Activated CD8-positive, alpha-beta T cell treated with anti-CD3 and anti-CD28 coated beads for 36 hours (primary cell): Measurements from ENCODE around the gene ANKRD24. TPM values are rescaled to one million over a fixed set of nuclear protein-coding genes. Genes with fewer than 3 reads are reported as not detected.

ENCODE experiments used
- ATAC-seq: fragments of 200-7000 bp; cut with Tn5 transposase; one replicate; pipeline ENCODE4 v1.10.0; 2021; ENCODE audit warnings: mild to moderate bottlenecking, moderate library complexity
- CTCF ChIA-PET: fragments of 350-600 bp; sonication (Branson Sonifier 250); formaldehyde crosslinking; loops from one replicate; lab custom pipeline; 2021; ENCODE audit warnings: antibody characterized with exemption; lab: Charles Lee
- POLR2A ChIA-PET: fragments of 350-600 bp; sonication (Branson Sonifier 250); formaldehyde crosslinking; loops from one replicate; lab custom pipeline; 2021; ENCODE audit warnings: antibody characterized with exemption; lab: Charles Lee
- DNase-seq: peaks from one replicate; pipeline ENCODE4 v3.0.0-alpha.2; 2020
- H3K27ac Mint-ChIP-seq: one replicate; pipeline ENCODE4 v1.8.0; 2021; ENCODE audit warnings: mild to moderate bottlenecking, mixed read lengths
- H3K27me3 Mint-ChIP-seq: one replicate; pipeline ENCODE4 v1.8.0; 2021; ENCODE audit warnings: mixed read lengths
- H3K36me3 Mint-ChIP-seq: one replicate; pipeline ENCODE4 v1.8.0; 2021; ENCODE audit warnings: low read depth, mixed read lengths
- H3K4me1 Mint-ChIP-seq: one replicate; pipeline ENCODE4 v1.8.0; 2021; ENCODE audit warnings: low read depth, mixed read lengths
- H3K4me3 Mint-ChIP-seq: one replicate; pipeline ENCODE4 v1.8.0; 2021; ENCODE audit warnings: mild to moderate bottlenecking, moderate library complexity, mixed read lengths
- H3K9me3 Mint-ChIP-seq: one replicate; pipeline ENCODE4 v1.8.0; 2021; ENCODE audit warnings: mixed read lengths
- intact Hi-C: fragments of 100-400 bp; cut with micrococcal nuclease; formaldehyde crosslinking; loops from one replicate; pipeline ENCODE4 v1.10.0; 2022
- total RNA-seq, 2 experiments: library from RNA; stranded (reverse); gene quantifications; one replicate each; pipeline ENCODE4 v1.2.3, GENCODE V29; 2021
- TF ChIP-seq, protein P1 (sequence below): fragments of 200-600 bp; IDR thresholded peaks from one replicate; pipeline ENCODE4 v1.8.0; 2022; ENCODE audit warnings: antibody characterized with exemption, mild to moderate bottlenecking

The ANKRD24 gene
- total RNA-seq, 2 experiments from 2014 or later, result 1.6 to 1.8 TPM

DNA sequence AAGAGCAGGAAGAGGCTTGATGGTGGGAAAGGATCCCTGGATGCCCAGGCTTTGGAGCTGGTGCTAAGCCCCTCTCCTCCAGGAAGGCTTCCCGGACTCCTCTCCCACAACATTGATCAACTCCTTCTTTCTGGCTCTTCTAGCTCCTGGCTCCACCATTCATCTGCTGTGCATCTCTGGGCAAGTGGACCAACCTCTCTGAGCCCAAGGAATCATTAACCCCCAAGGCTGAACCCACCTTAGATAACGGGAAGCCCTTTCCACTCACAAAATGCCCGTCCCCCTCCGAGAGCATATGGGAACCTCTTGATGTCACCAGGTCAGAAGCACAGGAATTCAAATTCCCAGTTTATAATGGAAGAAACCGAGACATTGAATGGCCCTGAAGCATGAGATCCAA, 5.3 kb upstream of the ANKRD24 start:
- Mint-ChIP-seq H3K36me3 (peaks cover 9% of the 10 kb centered on the region), H3K4me1 (peaks cover 20% of the 10 kb centered on the region), H3K9me3 (no peaks in the 10 kb centered on the region), H3K4me3 (no peak overlapping the region), H3K27me3 (peaks cover 6% of the 10 kb centered on the region), H3K27ac (no peak overlapping the region)
- ChIA-PET POLR2A (interaction anchor here (1.0 kb wide), 1 partner anchor 192 kb away, joined by 3 read pairs; the partner anchor contains the start of gene EEF2), CTCF (interaction anchor here (0.7 to 1.5 kb wide), 2 partner anchors 9 to 37 kb away, joined by 3 to 4 read pairs; no protein-coding TSS in a partner anchor)
- TF ChIP-seq, protein P1, sequence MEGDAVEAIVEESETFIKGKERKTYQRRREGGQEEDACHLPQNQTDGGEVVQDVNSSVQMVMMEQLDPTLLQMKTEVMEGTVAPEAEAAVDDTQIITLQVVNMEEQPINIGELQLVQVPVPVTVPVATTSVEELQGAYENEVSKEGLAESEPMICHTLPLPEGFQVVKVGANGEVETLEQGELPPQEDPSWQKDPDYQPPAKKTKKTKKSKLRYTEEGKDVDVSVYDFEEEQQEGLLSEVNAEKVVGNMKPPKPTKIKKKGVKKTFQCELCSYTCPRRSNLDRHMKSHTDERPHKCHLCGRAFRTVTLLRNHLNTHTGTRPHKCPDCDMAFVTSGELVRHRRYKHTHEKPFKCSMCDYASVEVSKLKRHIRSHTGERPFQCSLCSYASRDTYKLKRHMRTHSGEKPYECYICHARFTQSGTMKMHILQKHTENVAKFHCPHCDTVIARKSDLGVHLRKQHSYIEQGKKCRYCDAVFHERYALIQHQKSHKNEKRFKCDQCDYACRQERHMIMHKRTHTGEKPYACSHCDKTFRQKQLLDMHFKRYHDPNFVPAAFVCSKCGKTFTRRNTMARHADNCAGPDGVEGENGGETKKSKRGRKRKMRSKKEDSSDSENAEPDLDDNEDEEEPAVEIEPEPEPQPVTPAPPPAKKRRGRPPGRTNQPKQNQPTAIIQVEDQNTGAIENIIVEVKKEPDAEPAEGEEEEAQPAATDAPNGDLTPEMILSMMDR, result no peak
- DNase-seq (no peak), ATAC-seq (no peak)
- intact Hi-C loops, result no loop called here

DNA sequence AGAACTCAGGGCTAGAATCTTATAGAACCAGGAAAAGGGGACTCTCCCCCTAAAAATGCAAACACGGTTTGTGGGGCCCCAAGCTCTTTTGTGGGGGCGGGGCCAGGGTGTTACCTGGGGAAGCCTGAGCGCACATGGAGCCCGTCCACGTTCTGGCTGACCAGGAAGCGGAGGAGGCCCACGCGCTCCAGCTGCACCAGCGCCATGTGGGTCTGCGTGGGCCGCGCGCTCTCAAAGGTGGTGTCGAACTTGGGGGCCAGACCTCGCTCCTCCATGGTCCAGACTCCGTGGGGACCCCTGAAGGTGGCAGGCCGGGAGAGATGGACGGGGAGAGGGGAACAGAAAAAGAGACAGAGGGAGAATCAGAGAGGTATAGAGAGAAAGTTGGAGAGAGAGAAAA, 3.5 kb upstream of the ANKRD24 start:
- H3K27me3 Mint-ChIP-seq, result no peaks in the 10 kb centered on the region
- peaks cover 9% of the 10 kb centered on the region for H3K36me3 Mint-ChIP-seq
- no peak overlapping the region for H3K27ac Mint-ChIP-seq
- ATAC-seq (no peak), DNase-seq (no peak)
- no peak overlapping the region for H3K4me3 Mint-ChIP-seq
- no peaks in the 10 kb centered on the region for H3K9me3 Mint-ChIP-seq
- intact Hi-C loops, result no loop called here
- ChIA-PET CTCF (no interaction called here), POLR2A (no interaction called here)
- peaks cover 22% of the 10 kb centered on the region for H3K4me1 Mint-ChIP-seq
- TF ChIP-seq, protein P1, result no peak

DNA sequence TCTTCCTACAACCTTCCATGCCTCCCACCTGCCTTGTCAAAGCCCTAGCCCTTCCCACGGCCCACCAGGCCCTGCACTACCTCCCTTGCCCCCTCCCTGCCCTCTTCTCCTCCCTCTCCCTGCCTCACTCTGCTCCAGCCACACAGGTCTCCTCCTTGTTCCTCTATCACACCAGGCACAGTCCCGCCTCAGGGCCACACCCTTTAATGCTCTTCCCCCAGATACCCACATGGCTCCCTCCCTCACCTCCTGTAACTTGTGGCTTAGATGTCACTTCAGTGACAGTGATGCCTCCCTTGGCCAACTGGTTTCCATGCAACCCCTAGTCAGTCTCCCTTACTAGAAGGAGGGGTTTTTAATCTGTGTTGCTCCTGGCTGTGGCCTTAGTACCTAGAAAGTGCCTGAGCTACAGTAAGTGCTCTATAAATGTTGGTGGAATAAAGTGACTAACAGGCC, 1.4 kb upstream of the ANKRD24 start:
- H3K9me3 Mint-ChIP-seq, result no peaks in the 10 kb centered on the region
- H3K27me3 Mint-ChIP-seq, result no peaks in the 10 kb centered on the region
- peak overlapping the region; percentile 98 for H3K4me3 Mint-ChIP-seq
- H3K27ac Mint-ChIP-seq, result peak overlapping the region; percentile 30
- TF ChIP-seq, protein P1, result no peak
- ATAC-seq (no peak), DNase-seq (peak; percentile 22)
- ChIA-PET POLR2A (no interaction called here), CTCF (interaction anchor here (1.2 to 1.8 kb wide), 2 partner anchors 13 to 42 kb away, joined by 3 to 5 read pairs; no protein-coding TSS in a partner anchor)
- intact Hi-C loops, result no loop called here
- peaks cover 9% of the 10 kb centered on the region for H3K36me3 Mint-ChIP-seq
- peaks cover 22% of the 10 kb centered on the region for H3K4me1 Mint-ChIP-seq

DNA sequence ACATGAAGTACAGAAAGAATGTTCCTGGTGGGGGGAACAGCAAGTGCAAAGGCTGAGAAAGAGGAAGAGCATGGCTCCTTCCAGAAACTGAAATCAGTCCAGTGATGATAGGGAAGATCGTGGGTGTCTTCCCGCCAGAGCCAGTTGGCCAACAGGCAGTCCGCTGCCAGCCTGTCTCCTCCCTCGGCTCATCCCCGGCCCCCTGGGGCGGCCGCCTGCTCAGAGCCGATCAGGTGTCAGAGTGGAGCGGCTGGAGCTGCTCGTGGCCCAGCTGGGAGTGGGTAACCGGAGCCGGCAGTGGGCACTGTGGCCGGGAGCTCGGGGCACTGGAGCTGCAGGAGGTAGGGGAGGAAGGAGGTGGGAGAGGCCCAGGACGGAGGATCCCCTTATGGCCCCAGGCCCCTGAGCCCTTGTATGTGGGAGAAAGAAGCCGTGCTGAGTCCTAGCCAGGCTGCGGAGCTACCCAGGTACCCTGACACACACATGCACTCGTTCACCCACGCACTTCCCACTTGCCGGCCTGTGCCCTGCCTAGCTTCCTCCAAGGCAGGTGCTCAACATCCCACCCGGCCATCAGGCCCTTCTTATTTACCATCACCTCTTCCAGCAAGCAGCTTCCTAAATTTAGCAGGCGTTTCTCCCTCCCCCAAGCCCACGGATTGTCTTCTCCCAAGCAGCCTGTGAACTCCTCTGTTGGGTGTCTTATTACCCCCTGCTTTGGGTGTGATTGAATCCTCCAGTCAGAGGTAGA, 1.7 kb downstream of the ANKRD24 start:
- Mint-ChIP-seq H3K9me3 (no peaks in the 10 kb centered on the region), H3K36me3 (peaks cover 7% of the 10 kb centered on the region), H3K4me3 (peak overlapping the region; percentile 98), H3K4me1 (peaks cover 24% of the 10 kb centered on the region), H3K27ac (no peak overlapping the region), H3K27me3 (no peaks in the 10 kb centered on the region)
- intact Hi-C loops, result no loop called here
- POLR2A ChIA-PET, result no interaction called here
- DNase-seq, result no peak
- TF ChIP-seq, protein P1, result no peak
- CTCF ChIA-PET, result interaction anchor here (1.3 kb wide), 1 partner anchor 16 kb away, joined by 3 read pairs; no protein-coding TSS in a partner anchor
- no peak for ATAC-seq

DNA sequence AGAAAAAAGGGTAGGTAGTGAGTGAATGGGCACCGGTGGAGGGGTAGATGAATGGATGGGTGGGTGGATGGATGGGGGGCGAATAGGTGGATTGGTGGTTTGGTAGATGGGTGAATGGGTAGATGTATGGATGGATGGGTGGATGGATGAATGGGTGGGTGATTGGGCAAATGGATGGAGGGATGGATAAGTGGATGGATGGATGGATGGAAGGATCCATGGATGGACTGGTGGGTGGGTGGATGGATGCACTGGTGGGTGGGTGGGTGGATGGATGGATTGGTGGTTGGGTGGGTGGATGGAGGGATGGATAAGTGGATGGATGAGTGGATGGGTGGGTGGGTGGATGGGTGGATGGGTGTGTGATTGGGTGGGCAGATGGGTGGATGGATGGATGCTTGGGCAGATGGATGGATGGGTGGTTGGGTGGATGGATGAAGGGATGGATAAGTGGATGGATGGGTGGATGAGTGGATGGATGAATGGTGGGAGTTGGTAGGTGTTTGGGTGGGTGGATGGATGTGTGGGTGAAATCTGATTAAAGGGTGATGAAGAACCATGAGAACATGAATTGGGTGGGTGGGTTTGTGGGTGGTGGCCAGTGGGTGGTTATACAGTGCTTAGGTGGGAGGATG, 2.3 kb downstream of the ANKRD24 start:
- ChIA-PET CTCF (interaction anchor here (1.3 kb wide), 1 partner anchor 15 kb away, joined by 3 read pairs; no protein-coding TSS in a partner anchor), POLR2A (no interaction called here)
- no peak for DNase-seq
- H3K27me3 Mint-ChIP-seq, result no peaks in the 10 kb centered on the region
- intact Hi-C loops, result no loop called here
- H3K27ac Mint-ChIP-seq, result no peak overlapping the region
- H3K9me3 Mint-ChIP-seq, result no peaks in the 10 kb centered on the region
- ATAC-seq, result no peak
- H3K4me3 Mint-ChIP-seq, result peak overlapping the region; percentile 40
- TF ChIP-seq, protein P1, result no peak
- peaks cover 19% of the 10 kb centered on the region for H3K4me1 Mint-ChIP-seq
- H3K36me3 Mint-ChIP-seq, result peaks cover under 1% of the 10 kb centered on the region
